Measurements from ENCODE around the gene ZCCHC14.

ZCCHC14 gene

GRCh38 chr16:87422106-87422505, 70.7 kb downstream of the ZCCHC14 start:
- H3K36me3 ChIP-seq (ENCODE audit: control insufficient read depth, insufficient read depth, low read length), result no peaks in the 10 kb centered on the region
- DNase-seq (ENCODE audit: extremely low read depth, insufficient read length), result no peak
- no peak for TF ChIP-seq CTCF (IDR thresholded peaks at IDR 0.05; ENCODE audit: insufficient read depth, low read length, poor library complexity, severe bottlenecking)
- no peak overlapping the region for H3K4me3 ChIP-seq (replicated peaks; ENCODE audit: low read depth, low read length)
- no peaks in the 10 kb centered on the region; the same call in 1 of the 2 replicates for H3K27me3 ChIP-seq (replicated peaks; ENCODE audit: control insufficient read depth, insufficient read depth, low read length)

GRCh38 chr16:87421003-87421912, 71.6 kb downstream of the ZCCHC14 start:
- Histone ChIP-seq H3K36me3 (ENCODE audit: control insufficient read depth, insufficient read depth, low read length) (no peaks in the 10 kb centered on the region), H3K4me3 (replicated peaks; ENCODE audit: low read depth, low read length) (no peak overlapping the region), H3K27me3 (replicated peaks; ENCODE audit: control insufficient read depth, insufficient read depth, low read length) (no peaks in the 10 kb centered on the region; the same call in 1 of the 2 replicates)
- no peak for TF ChIP-seq CTCF (IDR thresholded peaks at IDR 0.05; ENCODE audit: insufficient read depth, low read length, poor library complexity, severe bottlenecking)
- DNase-seq (ENCODE audit: extremely low read depth, insufficient read length), result no peak

GRCh38 chr16:87420026-87421002, 72.5 kb downstream of the ZCCHC14 start:
- Histone ChIP-seq H3K36me3 (ENCODE audit: control insufficient read depth, insufficient read depth, low read length) (no peaks in the 10 kb centered on the region), H3K4me3 (replicated peaks; ENCODE audit: low read depth, low read length) (no peak overlapping the region), H3K27me3 (replicated peaks; ENCODE audit: control insufficient read depth, insufficient read depth, low read length) (no peaks in the 10 kb centered on the region; the same call in 1 of the 2 replicates)
- peak; percentile 36 for TF ChIP-seq CTCF (IDR thresholded peaks at IDR 0.05; ENCODE audit: insufficient read depth, low read length, poor library complexity, severe bottlenecking)
- DNase-seq (ENCODE audit: extremely low read depth, insufficient read length), result no peak

GRCh38 chr16:87418644-87419043, 74.2 kb downstream of the ZCCHC14 start:
- no peak for DNase-seq (ENCODE audit: extremely low read depth, insufficient read length)
- no peaks in the 10 kb centered on the region; the same call in 1 of the 2 replicates for H3K27me3 ChIP-seq (replicated peaks; ENCODE audit: control insufficient read depth, insufficient read depth, low read length)
- H3K36me3 ChIP-seq (ENCODE audit: control insufficient read depth, insufficient read depth, low read length), result no peaks in the 10 kb centered on the region
- H3K4me3 ChIP-seq (replicated peaks; ENCODE audit: low read depth, low read length), result no peak overlapping the region
- TF ChIP-seq CTCF (IDR thresholded peaks at IDR 0.05; ENCODE audit: insufficient read depth, low read length, poor library complexity, severe bottlenecking), result no peak

GRCh38 chr16:87418216-87418615, 74.6 kb downstream of the ZCCHC14 start:
- H3K36me3 ChIP-seq (ENCODE audit: control insufficient read depth, insufficient read depth, low read length), result no peaks in the 10 kb centered on the region
- no peaks in the 10 kb centered on the region; the same call in 1 of the 2 replicates for H3K27me3 ChIP-seq (replicated peaks; ENCODE audit: control insufficient read depth, insufficient read depth, low read length)
- H3K4me3 ChIP-seq (replicated peaks; ENCODE audit: low read depth, low read length), result no peak overlapping the region
- no peak for TF ChIP-seq CTCF (IDR thresholded peaks at IDR 0.05; ENCODE audit: insufficient read depth, low read length, poor library complexity, severe bottlenecking)
- no peak for DNase-seq (ENCODE audit: extremely low read depth, insufficient read length)

All from GM06990 (cell line).